Activated CD4-positive, alpha-beta memory T cell treated with anti-CD3 and anti-CD28 coated beads, Interleukin-2, amount 10 ng/mL, durations not matched to agents 7 days and 5 days (primary cell): ENCODE data around the gene PRKACA. TPM values are rescaled to one million over a fixed set of nuclear protein-coding genes. Genes with fewer than 3 reads are reported as not detected.

ENCODE experiments used
- CTCF ChIA-PET: fragments of 350-600 bp; sonication (Branson Sonifier 250); formaldehyde crosslinking; loops from one replicate; lab custom pipeline; 2021; ENCODE audit warnings: antibody characterized with exemption, inconsistent platforms; lab: Charles Lee
- POLR2A ChIA-PET: fragments of 350-600 bp; sonication (Branson Sonifier 250); formaldehyde crosslinking; loops from one replicate; lab custom pipeline; 2021; ENCODE audit warnings: antibody characterized with exemption; lab: Charles Lee
- DNase-seq: peaks from one replicate; pipeline ENCODE4 v3.0.0-alpha.2; 2020
- H3K27ac Mint-ChIP-seq: one replicate; pipeline ENCODE4 v1.8.0; 2021; ENCODE audit warnings: mild to moderate bottlenecking, mixed read lengths
- H3K27me3 Mint-ChIP-seq: one replicate; pipeline ENCODE4 v1.8.0; 2021; ENCODE audit warnings: mixed read lengths
- H3K36me3 Mint-ChIP-seq: one replicate; pipeline ENCODE4 v1.8.0; 2021; ENCODE audit warnings: low read depth, mixed read lengths
- H3K4me1 Mint-ChIP-seq: one replicate; pipeline ENCODE4 v1.8.0; 2021; ENCODE audit warnings: mixed read lengths
- H3K4me3 Mint-ChIP-seq: one replicate; pipeline ENCODE4 v1.8.0; 2021; ENCODE audit warnings: mild to moderate bottlenecking, mixed read lengths
- H3K9me3 Mint-ChIP-seq: one replicate; pipeline ENCODE4 v1.8.0; 2021; ENCODE audit warnings: mixed read lengths
- total RNA-seq, 2 experiments: library from RNA; stranded (reverse); gene quantifications; one replicate each; pipeline ENCODE4 v1.2.3, GENCODE V29; 2021

PRKACA gene
- 10 to 100 TPM; 48.1 to 49.8 TPM for total RNA-seq

GRCh38 chr19:14117668-14118164 is at the start of gene PRKACA:
PRKACA (minus strand) TSS chr19:14117762; CDS start chr19:14117547, 215 bp downstream.
- Mint-ChIP-seq H3K4me3 (peak within 1 kb of the TSS; percentile 90), H3K4me1 (peaks cover 46% of the 10 kb centered on the region), H3K9me3 (no peaks in the 10 kb centered on the region), H3K27me3 (no peaks in the 10 kb centered on the region), H3K27ac (peak within 1 kb of the TSS; percentile 65), H3K36me3 (peaks cover 10% of the 10 kb centered on the region)
- ChIA-PET CTCF (interaction anchor here (0.6 to 3.1 kb wide), 3 partner anchors 19 to 297 kb away, joined by 3 to 10 read pairs (median 3); partner anchors contain the start of gene ASF1B), POLR2A (interaction anchor here (0.6 to 8.0 kb wide), 7 partner anchors 12 to 171 kb away, joined by 3 to 57 read pairs (median 4); partner anchors contain the start of gene ASF1B)
- DNase-seq, result peak; percentile 99

- Mint-ChIP-seq H3K27me3 (no peaks in the 10 kb centered on the region), H3K4me3 (peak overlapping the region; percentile 70), H3K4me1 (peaks cover 27% of the 10 kb centered on the region), H3K9me3 (no peaks in the 10 kb centered on the region), H3K36me3 (peaks cover 7% of the 10 kb centered on the region), H3K27ac (peak overlapping the region; percentile 71)
- no peak for DNase-seq
- POLR2A ChIA-PET, result interaction anchor here (0.7 to 2.2 kb wide), 5 partner anchors 9 to 30 kb away, joined by 3 to 14 read pairs (median 5); partner anchors contain the start of gene ASF1B
- CTCF ChIA-PET, result interaction anchor here (1.0 to 1.3 kb wide), 3 partner anchors 28 to 30 kb away, joined by 3 to 10 read pairs (median 3); partner anchors contain the start of gene ASF1B
Observed at GRCh38 chr19:14166999-14167575, 49.5 kb upstream of the PRKACA start.

- H3K27ac Mint-ChIP-seq, result peak overlapping the region; percentile 71
- no peaks in the 10 kb centered on the region for H3K9me3 Mint-ChIP-seq
- H3K27me3 Mint-ChIP-seq, result no peaks in the 10 kb centered on the region
- ChIA-PET POLR2A (interaction anchor here (0.8 to 2.2 kb wide), 3 partner anchors 16 to 30 kb away, joined by 3 to 14 read pairs (median 4); partner anchors contain the start of gene ASF1B), CTCF (interaction anchor here (0.7 to 1.0 kb wide), 2 partner anchors 29 to 304 kb away, joined by 3 read pairs; partner anchors contain the start of gene ASF1B)
- DNase-seq, result no peak
- peaks cover 7% of the 10 kb centered on the region for H3K36me3 Mint-ChIP-seq
- H3K4me3 Mint-ChIP-seq, result peak overlapping the region; percentile 70
- H3K4me1 Mint-ChIP-seq, result peaks cover 27% of the 10 kb centered on the region
Observed at GRCh38 chr19:14165990-14166830, 48.6 kb upstream of the PRKACA start.

GRCh38 chr19:14164724-14165493 is 47.3 kb upstream of the PRKACA start:
- peaks cover 26% of the 10 kb centered on the region for H3K4me1 Mint-ChIP-seq
- H3K27ac Mint-ChIP-seq, result no peak overlapping the region
- ChIA-PET CTCF (no interaction called here), POLR2A (interaction anchor here (1.1 kb wide), 1 partner anchor 28 kb away, joined by 3 read pairs; the partner anchor contains the start of gene ASF1B)
- H3K9me3 Mint-ChIP-seq, result no peaks in the 10 kb centered on the region
- no peak for DNase-seq
- H3K4me3 Mint-ChIP-seq, result no peak overlapping the region
- no peaks in the 10 kb centered on the region for H3K27me3 Mint-ChIP-seq
- H3K36me3 Mint-ChIP-seq, result peaks cover 4% of the 10 kb centered on the region

- Mint-ChIP-seq H3K4me3 (no peak overlapping the region), H3K27ac (no peak overlapping the region), H3K36me3 (peaks cover under 1% of the 10 kb centered on the region), H3K9me3 (no peaks in the 10 kb centered on the region), H3K27me3 (no peaks in the 10 kb centered on the region), H3K4me1 (peaks cover 26% of the 10 kb centered on the region)
- ChIA-PET CTCF (no interaction called here), POLR2A (no interaction called here)
- DNase-seq, result no peak
Observed at GRCh38 chr19:14164082-14164481, 46.5 kb upstream of the PRKACA start.

- no peak for DNase-seq
- Mint-ChIP-seq H3K27ac (no peak overlapping the region), H3K27me3 (no peaks in the 10 kb centered on the region), H3K9me3 (no peaks in the 10 kb centered on the region), H3K4me3 (no peak overlapping the region), H3K36me3 (no peaks in the 10 kb centered on the region), H3K4me1 (peaks cover 19% of the 10 kb centered on the region)
- ChIA-PET POLR2A (no interaction called here), CTCF (interaction anchor here (1.0 kb wide), 1 partner anchor 26 kb away, joined by 3 read pairs; the partner anchor contains the start of gene ASF1B)
Observed at GRCh38 chr19:14162871-14163297, 45.3 kb upstream of the PRKACA start.

GRCh38 chr19:14161305-14161704 is 43.7 kb upstream of the PRKACA start:
- Mint-ChIP-seq H3K36me3 (peaks cover 3% of the 10 kb centered on the region), H3K27me3 (no peaks in the 10 kb centered on the region), H3K27ac (no peak overlapping the region), H3K4me1 (peaks cover 6% of the 10 kb centered on the region), H3K9me3 (no peaks in the 10 kb centered on the region), H3K4me3 (no peak overlapping the region)
- ChIA-PET POLR2A (no interaction called here), CTCF (interaction anchor here (1.1 kb wide), 1 partner anchor 24 kb away, joined by 3 read pairs; no protein-coding TSS in a partner anchor)
- no peak for DNase-seq

- Mint-ChIP-seq H3K4me3 (no peak overlapping the region), H3K36me3 (peaks cover 3% of the 10 kb centered on the region), H3K27ac (no peak overlapping the region), H3K9me3 (no peaks in the 10 kb centered on the region), H3K27me3 (no peaks in the 10 kb centered on the region), H3K4me1 (no peaks in the 10 kb centered on the region)
- no peak for DNase-seq
- ChIA-PET POLR2A (no interaction called here), CTCF (interaction anchor here (1.1 kb wide), 1 partner anchor 23 kb away, joined by 3 read pairs; no protein-coding TSS in a partner anchor)
Observed at GRCh38 chr19:14160017-14160703, 42.6 kb upstream of the PRKACA start.

- no peaks in the 10 kb centered on the region for H3K4me1 Mint-ChIP-seq
- peaks cover 3% of the 10 kb centered on the region for H3K36me3 Mint-ChIP-seq
- DNase-seq, result no peak
- no peak overlapping the region for H3K4me3 Mint-ChIP-seq
- no peak overlapping the region for H3K27ac Mint-ChIP-seq
- no peaks in the 10 kb centered on the region for H3K27me3 Mint-ChIP-seq
- no peaks in the 10 kb centered on the region for H3K9me3 Mint-ChIP-seq
- CTCF ChIA-PET, result interaction anchor here (0.8 to 1.8 kb wide), 2 partner anchors 11 to 23 kb away, joined by 5 to 8 read pairs; partner anchors contain the start of gene ASF1B
- POLR2A ChIA-PET, result interaction anchor here (0.6 to 1.8 kb wide), 2 partner anchors 9 kb away, joined by 3 to 5 read pairs; no protein-coding TSS in a partner anchor
Observed at GRCh38 chr19:14159059-14159458, 41.5 kb upstream of the PRKACA start.

- Mint-ChIP-seq H3K4me3 (no peak overlapping the region), H3K27me3 (no peaks in the 10 kb centered on the region), H3K27ac (no peak overlapping the region), H3K4me1 (no peaks in the 10 kb centered on the region), H3K9me3 (no peaks in the 10 kb centered on the region), H3K36me3 (peaks cover 3% of the 10 kb centered on the region)
- CTCF ChIA-PET, result interaction anchor here (0.8 to 1.8 kb wide), 2 partner anchors 11 to 22 kb away, joined by 5 to 8 read pairs; partner anchors contain the start of gene ASF1B
- no peak for DNase-seq
- POLR2A ChIA-PET, result interaction anchor here (1.3 to 1.8 kb wide), 2 partner anchors 10 to 22 kb away, joined by 3 to 5 read pairs; no protein-coding TSS in a partner anchor
Observed at GRCh38 chr19:14158276-14159023, 40.9 kb upstream of the PRKACA start.
